HTERT RPE-1 (cell line): Measurements from ENCODE around the gene PACC1.

Experiments used
- in situ Hi-C: fragments of 300-500 bp; cut with MboI; formaldehyde crosslinking; loops from 4 replicates; pipeline ENCODE4 v1.14.3; 2020; ENCODE audit warnings: low sequenced_read_pairs

PACC1 gene

DNA sequence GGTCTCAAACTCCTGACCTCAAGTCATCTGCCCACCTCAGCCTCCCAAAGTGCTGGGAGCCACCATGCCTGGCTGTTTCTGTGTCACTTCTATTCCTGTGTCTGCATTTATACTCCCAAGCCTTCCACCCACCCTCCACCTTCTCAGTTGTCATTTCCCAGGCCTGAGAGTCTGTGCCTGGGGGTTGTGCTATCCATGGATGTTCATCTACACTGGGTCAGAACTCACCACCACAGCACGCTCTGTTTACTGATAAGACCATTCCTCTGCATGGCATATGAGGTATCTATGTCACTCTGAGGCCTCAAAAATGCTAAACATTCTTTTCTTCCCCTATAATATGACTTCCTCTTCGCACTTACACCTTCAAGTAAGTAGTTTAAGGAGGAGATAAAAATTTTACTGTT is 24.1 kb upstream of the PACC1 start:
- in situ Hi-C loops = no loop called here

DNA sequence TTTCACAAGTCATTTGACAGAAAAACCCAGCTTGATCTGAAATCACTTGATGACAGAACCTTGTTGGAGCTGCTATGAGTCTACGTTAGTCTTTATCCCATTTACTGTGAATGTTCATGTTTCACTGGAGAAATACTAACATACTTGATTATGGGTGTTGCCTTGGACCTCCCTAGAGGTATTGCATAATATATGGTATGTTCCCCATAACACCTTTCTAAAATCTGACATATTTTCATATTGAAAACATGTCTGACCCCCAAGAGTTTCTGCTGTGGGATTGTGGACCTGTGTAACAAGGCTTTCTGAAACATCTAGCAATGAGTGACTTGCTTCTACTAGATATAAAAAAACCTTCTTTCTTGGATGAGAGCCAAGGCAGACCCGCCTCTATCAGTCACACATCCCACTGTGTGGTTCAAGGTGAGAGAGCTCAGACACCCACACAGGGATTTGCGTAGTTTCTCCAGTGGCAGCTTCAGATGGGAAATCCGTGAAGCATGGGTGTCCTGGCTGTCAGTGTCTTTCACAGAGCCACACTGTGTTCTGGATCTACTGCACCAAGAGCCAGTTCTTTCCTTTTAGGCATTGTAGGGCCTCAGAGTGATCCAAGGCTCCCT is 22.6 kb upstream of the PACC1 start:
- in situ Hi-C loops = no loop called here

DNA sequence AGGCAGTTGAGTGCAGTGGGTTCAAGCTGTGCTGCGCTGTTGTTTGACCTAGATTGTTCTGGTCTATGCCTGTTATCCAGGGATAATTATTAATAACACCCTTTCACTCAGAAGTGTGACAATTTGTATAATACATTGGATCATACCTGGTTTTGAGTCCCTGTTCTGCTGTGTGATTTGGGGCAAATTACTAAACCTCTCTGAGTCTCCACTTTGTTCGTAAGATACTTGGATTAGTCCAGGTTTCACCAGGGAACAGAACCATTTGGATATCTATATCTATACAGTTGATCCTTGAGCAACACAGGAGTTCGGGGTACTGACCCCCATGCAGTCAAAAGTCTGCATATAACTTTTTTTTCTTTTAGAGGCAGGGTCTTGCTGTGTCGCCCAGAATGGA is 20.3 kb upstream of the PACC1 start:
- in situ Hi-C loops = no loop called here

DNA sequence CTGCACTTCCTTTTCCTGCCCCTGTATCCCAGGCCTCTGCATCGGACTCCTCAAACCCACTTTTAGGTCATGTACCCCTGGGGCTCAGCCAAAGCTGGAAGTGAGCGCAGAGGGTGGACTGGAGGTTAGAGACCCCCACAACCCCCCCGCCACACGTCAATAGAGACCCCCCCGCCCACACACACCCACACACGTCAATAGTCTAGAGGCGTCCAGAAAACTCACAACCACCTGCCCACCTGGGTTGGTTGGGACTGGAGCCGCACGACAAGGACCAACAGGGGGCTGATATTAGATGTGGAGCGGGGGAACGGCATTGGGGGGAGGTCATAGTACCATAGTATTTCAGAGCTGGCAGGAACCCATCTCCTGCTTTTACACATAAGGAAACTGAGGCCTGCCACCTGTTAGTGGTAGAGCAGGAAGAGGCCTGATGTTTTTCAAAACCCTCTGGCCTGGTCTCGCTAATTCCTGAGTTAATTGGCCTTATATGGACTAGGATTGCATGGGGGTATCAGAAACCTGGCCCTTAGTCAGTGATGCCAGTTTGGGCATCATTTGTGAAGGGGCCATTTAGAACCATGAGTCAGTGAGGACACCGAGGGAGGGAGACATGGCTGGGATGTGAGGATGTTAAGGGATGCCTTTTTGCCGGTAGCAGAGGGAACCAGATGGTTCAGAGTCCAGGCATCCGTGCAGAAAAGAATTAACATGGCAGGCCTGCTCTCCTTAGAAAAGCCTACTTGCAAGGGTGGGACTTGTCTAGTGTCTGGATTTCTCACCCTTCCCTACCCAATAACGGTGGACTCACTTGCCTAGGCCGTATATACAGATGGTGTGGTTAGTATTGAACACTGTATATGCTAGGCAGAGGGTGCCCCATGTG is 19.1 kb upstream of the PACC1 start:
- in situ Hi-C loops = no loop called here

DNA sequence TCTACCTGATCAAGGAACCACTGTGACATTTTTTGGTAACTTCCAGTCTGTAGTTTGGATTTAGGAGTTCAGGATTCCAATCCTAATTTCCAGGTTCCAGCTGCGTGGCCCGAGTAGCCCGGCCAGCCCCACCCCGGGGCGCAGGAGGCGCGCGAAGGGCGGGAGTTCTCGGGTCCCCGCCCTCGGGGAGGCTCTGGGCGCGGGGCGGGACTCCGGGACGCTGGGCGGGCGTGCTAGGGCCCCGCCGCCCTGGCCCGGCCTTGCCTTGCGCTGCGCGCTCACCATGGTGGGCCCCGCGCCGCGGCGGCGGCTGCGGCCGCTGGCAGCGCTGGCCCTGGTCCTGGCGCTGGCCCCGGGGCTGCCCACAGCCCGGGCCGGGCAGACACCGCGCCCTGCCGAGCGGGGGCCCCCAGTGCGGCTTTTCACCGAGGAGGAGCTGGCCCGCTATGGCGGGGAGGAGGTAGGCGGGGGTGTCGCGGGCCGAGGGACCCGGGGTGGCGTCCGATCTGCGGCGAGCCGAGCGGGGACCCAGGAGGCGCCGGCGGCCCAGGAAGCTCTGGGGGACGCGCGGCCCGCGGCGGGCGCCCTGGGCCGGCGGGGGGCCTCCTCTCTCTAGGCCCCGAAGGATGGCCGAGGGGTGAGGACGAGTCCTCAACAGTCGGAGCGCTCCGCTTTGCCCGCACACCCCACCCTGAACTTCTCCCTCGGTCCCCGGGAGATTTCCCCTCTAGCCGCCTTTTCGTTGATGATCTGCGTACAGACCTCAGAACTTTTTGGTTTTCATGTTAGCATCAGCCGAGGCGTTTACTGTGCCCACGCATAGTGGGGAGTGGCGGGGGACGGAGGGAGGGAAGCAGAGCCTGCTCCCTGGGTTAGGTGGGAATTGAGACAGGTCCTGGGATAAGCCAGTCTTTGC is 18.2 kb upstream of the PACC1 start, which contains the start of gene NENF:
Gene NENF (plus strand): TSS at position 260 of the 916 bp plus-strand sequence. CDS start 24 bp downstream, at position 284.
- in situ Hi-C loops = no loop called here

DNA sequence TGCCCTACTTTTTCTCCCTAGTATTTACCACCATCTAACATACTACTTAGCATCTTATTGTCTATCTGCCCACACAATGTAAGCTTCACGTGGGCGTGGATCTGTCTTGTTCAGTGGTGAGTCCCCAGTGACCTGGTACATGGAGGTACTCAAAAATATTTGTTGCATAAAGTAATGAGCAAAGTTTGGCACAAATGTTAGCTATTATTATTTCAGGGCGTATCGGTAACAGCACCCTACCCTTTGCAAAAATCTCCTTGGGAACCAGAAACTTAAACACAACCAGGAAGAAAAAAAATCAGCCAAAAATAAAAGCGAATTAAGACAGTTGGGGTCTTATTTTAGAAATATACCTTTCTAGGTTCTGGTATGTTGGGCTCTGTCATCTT is 17.6 kb upstream of the PACC1 start:
- in situ Hi-C loops = no loop called here

DNA sequence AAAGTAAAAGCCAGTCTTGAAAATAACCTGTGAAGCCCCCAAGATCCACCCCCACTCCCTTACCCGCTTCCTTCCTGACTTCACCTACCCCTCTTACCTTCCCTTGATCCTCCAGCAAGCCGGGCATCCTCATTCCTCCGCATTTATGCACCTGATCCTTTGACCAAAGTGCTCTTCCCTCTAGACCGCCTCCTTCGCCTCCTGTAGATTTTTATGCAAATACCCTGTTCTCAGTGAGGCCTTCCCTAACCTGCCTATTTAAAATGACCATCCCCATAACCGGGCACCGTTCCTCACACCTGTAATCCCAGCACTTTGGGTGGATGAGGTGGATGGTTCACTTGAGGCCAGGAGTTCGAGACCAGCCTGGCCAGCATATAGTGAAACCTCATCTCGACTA is 17.0 kb upstream of the PACC1 start:
- in situ Hi-C loops = no loop called here

DNA sequence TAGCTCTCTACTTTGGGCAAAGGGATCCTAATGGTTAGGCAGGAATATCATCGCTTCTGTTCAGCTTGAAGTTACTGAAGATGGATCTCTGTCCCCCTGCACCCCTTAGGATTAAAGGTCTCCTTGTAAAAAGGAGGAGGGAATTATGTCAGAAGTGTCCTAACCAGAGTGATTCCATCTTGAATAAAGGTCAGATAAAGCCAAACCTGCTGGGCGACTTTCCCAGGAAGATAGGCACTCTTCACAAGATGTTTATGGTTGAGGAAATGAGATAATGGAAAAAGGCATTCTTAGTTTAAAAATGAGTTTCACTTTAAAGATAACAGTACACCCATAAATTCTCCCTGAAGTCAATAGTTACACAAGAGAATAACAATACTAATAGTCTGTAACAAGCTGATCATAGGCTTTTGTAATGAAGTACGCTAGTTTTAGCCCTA is 16.3 kb upstream of the PACC1 start:
- in situ Hi-C loops = no loop called here

DNA sequence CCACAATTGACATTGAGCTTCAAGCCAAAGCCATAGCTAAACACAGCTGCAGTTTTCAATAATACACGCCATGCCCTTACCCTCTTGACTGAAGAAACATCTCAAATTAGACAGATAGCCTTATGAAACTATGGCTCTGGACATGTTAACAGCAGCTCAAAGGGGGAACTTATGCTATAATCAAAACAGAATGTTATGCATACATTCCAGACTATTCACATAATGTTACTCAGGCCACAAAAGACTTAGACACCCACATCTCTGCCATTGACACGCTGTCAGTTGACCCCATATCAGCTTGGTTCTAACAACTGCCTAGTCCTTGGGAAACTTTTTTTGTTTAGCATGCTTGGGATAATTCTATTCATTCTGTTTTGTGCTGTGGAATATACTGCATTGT is 15.7 kb upstream of the PACC1 start:
- in situ Hi-C loops = no loop called here

DNA sequence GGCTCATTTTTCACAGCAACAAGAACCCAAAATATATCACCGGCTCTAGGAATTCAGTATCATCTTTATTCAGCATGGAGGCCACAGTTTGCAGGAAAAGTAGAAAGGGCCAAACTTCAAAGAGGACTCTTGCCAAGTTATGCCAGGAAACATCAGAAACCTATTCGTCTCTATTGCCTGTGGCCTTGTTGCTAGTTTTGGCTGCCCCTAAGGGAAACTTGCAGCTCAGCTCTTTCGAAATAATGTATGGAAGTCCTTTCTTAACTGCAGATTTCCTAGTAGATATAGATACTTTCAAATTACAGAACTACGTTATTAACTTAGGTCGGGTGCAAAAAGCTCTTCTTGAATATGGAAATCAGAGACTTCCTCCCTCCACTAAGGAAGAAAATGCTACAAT is 13.8 kb upstream of the PACC1 start:
- in situ Hi-C loops = no loop called here

DNA sequence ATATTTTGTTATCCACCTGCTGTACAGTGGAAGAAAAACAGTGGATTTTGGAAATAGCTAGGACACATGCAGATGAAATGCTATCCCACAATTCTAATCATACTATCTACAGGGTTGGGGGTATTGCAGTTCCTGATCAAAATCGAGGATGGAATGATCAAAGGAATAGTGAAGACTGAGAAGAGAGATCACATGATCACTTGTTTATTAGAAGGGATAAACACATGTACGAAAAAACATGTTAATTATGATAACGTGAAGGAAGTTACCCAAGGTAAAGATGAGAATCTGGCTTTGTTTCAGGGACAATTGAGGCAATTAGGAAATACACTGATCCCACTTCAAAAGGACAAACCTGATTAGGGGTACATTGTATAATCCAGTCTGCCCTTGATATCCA is 9.2 kb upstream of the PACC1 start:
- in situ Hi-C loops = no loop called here

DNA sequence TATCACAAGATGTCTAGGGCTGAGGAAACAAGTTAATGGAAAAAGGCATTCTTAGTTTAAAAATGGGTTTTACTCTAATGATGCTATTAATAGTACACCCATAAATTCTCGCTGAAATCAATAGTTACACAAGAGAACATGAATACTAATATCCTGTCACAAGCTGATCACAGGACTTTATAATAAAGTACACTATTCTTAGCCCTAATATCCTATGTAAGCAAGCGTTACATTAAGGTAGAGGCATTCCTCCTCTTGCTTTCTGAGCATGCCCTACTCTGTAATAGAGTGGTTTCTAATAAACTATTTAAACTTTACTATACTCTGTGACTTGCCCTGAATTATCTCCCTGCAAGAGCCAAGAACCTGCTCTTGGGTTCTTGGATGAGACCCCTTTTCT is 6.5 kb upstream of the PACC1 start:
- in situ Hi-C loops = no loop called here

DNA sequence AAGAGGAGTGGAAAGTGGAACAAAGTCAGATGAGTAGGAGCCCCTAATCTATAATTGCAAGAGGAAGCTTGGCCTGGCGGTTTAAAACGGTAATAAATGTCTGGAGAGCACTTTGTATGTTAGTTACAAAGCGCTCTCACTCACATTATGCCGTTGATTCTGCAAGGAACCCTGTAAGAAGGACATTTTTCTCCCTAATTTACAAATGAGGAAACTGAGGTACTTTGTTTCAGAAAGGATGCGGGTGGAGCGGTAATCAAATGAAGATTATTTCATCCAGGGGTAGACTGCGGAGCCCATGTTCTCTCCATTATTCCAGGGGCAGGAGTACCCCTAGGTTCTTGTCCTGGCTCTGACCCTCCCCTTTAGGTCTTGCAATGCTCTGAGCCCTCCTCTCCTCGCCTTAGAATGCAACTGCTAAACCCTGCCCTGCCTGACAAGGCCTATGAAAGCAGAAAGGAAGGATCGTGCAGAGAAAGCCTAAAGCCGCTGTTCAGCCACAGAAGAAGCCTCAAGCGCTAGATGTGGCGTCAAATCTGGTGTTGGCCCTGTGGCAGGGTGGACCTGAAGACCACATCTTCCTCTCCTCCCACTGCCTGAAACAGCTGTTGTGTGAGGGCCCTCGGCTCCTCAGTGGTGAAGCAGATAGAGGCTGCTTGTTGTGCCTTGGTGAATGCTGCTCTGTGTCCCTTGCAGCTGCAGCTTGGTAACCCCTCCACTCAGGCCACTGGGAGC is 588 bp upstream of the PACC1 start:
- in situ Hi-C loops = no loop called here

DNA sequence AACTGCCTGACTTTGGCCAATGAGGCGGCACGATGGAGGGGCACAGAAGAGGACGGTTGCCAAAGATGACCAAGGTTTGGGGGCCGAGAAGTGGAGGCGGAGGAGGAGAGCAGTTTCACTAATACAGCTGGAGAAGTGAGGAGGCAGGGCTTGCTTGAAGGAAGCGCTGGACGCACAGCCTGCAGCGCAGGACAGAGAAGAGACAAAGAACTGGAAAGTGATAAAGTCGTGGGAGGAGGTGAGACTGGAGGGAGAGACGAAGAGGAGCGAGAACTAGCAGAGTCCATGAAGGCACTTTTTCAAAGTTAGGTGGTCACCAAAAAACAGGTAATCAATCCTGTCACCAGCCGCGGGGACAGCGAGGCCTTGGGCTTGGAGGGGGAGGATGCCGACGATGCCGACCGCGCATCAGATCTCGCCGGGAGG is 771 bp downstream of the PACC1 start:
- in situ Hi-C loops = no loop called here

DNA sequence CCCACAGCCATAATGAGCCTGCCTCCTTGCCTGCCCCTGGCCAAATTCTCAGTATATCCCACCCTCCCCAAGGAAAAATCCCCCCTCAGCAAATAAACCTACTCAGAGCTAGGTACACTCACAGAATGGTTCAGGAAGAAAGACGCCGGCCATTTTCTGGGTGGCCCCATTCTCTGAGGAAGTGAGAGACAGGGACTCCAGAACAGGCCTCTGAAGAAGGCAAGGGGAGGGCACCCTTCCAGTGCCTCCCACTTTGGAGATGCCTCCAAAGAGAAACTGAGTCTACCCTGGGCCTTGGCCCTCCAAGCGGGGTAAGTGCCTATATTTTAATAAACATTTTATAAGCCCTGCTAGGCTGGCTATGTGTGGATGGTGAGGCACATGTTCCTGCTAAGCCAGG is 2.3 kb downstream of the PACC1 start:
- in situ Hi-C loops = no loop called here

DNA sequence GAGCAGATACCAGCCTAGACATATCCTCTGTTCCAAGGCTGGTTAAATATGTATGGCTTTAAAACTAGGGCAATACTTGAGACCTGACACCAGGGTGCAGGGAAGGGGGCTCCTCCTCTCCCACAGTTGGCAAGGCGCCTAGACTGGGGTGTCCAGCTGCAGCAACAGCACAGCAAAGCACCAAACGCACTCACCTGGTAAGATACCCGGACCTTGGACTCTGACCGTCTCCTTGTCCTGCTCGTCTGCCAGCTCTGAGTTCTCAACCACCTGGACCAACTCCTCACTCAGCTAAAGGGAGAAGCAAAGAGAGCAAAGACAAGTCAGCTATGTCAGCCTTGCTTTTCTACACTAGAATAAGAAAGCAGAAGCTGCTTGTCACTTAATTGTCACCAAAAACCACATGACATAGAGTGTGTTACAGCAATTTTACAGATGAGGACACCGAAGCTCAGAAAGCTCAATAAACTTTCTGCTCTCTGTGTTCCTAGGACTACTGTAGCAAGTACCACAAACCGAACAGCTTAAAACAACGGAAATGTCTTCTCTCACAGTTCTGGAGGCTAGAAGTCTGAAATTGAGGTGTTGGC is 4.4 kb downstream of the PACC1 start:
- in situ Hi-C loops = no loop called here

DNA sequence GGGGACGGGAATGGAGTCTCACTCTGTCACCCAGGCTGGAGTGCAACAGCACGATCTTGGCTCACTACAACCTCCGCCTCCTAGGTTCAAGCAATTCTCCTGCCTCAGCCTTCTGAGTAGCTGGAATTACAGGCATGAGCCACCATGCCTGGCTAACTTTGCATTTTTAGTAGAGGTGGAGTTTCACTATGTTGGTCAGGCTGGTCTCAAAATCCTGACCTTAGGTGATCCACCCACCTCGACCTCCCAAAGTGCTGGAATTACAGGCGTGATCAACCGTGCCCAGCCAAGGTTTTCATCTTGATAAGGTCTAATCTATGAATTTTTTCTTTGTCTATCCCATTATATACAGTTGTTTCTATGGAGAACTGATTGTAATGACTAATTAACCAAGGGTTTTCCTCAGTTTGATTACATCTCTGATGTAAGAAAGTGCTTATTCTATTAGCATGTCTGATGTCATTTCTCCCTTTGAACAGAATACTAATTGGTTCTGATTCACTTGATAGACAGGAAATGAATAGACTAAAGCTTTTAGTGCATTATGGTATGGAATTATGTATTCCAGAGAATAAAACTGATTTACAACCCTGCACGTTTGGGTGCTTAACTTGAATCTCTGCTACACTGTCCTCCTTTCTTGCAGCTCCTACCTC is 11.9 kb downstream of the PACC1 start:
- in situ Hi-C loops = no loop called here

DNA sequence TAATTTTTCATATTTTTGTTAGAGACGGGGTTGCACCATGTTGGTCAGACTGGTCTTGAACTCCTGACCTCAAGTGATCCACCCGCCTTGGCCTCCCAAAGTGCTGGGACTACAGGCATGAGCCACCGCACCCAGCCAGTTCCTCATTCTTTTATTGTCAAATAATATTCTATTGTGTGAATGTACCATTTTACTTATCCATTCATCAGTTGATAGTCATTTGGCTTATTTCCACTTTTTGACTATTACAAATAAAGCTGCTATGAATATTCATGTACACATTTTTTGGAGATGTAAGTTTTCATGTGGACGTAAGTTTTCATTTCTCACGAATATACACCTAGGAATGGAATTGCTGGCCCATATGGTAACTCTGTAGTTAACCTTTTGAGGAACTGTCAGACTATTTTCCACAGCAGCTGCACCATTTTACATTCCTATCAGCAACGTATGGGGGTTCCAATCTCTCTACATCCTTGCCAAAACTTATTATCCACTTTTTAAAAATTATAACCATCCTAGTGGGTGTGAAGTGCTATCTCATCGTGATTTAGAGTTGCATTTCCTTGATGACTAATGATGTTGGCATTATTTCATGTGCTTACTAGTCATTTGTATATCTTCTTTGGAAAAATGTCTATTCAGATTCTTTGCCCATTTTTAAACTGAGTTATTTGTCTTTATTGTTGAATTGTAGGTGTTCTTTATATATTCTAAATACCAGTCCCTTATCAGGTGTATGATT is 12.7 kb downstream of the PACC1 start:
- in situ Hi-C loops = no loop called here

DNA sequence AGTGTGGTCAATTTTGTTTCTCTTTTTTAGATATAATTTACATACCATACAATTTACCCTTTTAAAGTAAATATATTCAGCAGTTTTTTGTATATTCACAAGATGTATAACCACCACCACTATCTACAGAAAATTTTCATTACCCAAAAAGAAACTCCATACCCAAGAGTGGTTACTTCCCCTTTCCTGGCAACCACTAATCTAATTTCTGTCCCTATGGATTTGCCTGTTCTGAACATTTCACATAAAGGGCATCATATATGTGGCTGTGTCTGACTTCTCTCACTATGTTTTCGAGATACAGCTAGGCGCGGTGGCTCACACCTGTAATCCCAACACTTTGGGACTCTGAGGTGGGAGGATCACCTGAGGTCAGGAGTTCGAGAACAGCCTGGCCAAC is 13.6 kb downstream of the PACC1 start:
- in situ Hi-C loops = no loop called here
